WERI-Rb-1 (cell line): ENCODE data around the gene LPAR1.
"Not testable (repeated sequence)": the region's sequence is repeated elsewhere in the genome, so short reads cannot be mapped to it uniquely, and the experiment has no call there.

Experiments used
- DNase-seq: peaks from one replicate; pipeline ENCODE4 v3.0.0-alpha.2; 2020
- H3K27ac ChIP-seq: fragments of 250-450 bp; sonication (Bioruptor Pico); 2 replicates; pipeline ENCODE4 v1.5.1; 2020; ENCODE audit warnings: mild to moderate bottlenecking, moderate library complexity
- H3K27me3 ChIP-seq: fragments of 250-450 bp; sonication (Bioruptor Pico); 2 replicates; pipeline ENCODE4 v1.5.1; 2021; ENCODE audit warnings: mild to moderate bottlenecking, low read depth, moderate library complexity; ENCODE audit not compliant: insufficient read depth, severe bottlenecking
- H3K36me3 ChIP-seq: fragments of 250-450 bp; sonication (Bioruptor Pico); 2 replicates; pipeline ENCODE4 v1.5.1; 2020; ENCODE audit warnings: mild to moderate bottlenecking, moderate library complexity
- H3K4me3 ChIP-seq: 2 replicates; pipeline ENCODE4 v1.5.1; 2011; ENCODE audit warnings: low read depth, mild to moderate bottlenecking, control low read depth, low read length
- H3K9me3 ChIP-seq: fragments of 250-450 bp; sonication (Bioruptor Pico); 2 replicates; pipeline ENCODE4 v1.5.1; 2021; ENCODE audit warnings: mild to moderate bottlenecking, moderate library complexity; ENCODE audit not compliant: severe bottlenecking
- TF ChIP-seq, protein P1 (sequence below): IDR thresholded peaks from 2 replicates; pipeline ENCODE4 v1.5.1; 2011; ENCODE audit warnings: low read depth, mild to moderate bottlenecking, control low read depth, inconsistent platforms, low read length

Gene LPAR1

DNA sequence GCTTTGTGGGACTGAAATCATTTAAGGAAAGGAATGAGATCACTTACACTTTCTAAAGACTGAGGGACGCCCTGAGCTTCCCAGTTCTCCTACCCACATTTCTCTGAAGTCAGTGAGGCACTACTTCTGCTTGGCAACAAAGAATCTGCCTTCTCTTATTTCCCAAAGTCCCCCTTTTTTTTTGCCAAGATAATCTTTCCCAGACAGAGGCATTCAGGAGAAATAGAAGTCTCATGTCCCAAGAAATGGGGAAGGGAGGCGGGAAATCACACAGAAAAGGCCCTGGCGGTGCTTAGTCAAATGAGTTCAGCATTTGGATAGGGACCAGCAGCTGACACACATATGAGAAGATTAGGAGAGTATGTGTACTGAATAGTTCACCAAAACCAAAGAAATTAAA lies 210.0 kb downstream of the LPAR1 start:
- Histone ChIP-seq H3K36me3 (no peaks in the 10 kb centered on the region), H3K9me3 (no peaks in the 10 kb centered on the region), H3K27ac (no peak overlapping the region), H3K4me3 (no peak overlapping the region), H3K27me3 (peaks cover 79% of the 10 kb centered on the region)
- TF ChIP-seq, protein P1, sequence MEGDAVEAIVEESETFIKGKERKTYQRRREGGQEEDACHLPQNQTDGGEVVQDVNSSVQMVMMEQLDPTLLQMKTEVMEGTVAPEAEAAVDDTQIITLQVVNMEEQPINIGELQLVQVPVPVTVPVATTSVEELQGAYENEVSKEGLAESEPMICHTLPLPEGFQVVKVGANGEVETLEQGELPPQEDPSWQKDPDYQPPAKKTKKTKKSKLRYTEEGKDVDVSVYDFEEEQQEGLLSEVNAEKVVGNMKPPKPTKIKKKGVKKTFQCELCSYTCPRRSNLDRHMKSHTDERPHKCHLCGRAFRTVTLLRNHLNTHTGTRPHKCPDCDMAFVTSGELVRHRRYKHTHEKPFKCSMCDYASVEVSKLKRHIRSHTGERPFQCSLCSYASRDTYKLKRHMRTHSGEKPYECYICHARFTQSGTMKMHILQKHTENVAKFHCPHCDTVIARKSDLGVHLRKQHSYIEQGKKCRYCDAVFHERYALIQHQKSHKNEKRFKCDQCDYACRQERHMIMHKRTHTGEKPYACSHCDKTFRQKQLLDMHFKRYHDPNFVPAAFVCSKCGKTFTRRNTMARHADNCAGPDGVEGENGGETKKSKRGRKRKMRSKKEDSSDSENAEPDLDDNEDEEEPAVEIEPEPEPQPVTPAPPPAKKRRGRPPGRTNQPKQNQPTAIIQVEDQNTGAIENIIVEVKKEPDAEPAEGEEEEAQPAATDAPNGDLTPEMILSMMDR, result no peak
- no peak for DNase-seq

DNA sequence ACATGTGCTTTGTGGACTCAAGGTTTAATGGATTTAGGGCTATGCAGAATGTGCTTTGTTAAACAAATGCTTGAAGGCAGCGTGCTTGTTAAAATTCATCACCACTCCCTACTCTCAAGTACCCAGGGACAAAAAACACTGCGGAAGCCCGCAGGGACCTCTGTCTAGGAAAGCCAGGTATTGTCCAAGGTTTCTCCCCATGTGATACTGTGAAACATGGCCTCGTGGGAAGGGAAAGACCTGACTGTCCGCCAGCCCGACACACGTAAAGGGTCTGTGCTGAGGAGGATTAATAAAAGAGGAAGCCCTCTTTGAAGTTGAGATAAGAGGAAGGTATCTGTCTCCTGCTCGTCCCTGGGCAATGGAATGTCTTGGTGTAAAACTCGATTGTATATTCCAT lies 211.9 kb downstream of the LPAR1 start:
- not testable (repeated sequence) for H3K4me3 ChIP-seq, H3K9me3 ChIP-seq, H3K27ac ChIP-seq, DNase-seq, H3K36me3 ChIP-seq
- H3K27me3 ChIP-seq, result peaks cover 82% of the 10 kb centered on the region

DNA sequence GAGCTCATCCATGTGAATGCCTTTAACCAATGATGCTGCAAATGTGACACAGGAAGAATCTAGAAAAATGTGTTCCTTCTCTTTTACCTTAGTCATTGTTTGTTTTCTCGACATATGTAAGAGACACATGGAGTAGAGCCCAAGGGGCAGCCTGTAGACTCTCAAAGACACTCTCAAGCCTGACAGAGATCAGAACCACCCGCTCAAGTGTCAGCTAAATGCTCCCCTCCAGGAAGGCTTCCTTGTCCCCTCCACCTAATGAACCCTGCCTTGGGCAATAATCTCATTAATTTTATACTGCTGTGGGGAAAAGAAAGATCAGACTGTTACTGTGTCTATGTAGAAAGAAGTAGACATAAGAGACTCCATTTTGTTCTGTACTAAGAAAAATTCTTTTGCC lies 212.3 kb downstream of the LPAR1 start:
- Histone ChIP-seq H3K36me3 (no peaks in the 10 kb centered on the region), H3K4me3 (no peak overlapping the region), H3K27me3 (peaks cover 82% of the 10 kb centered on the region), H3K27ac (no peak overlapping the region), H3K9me3 (no peaks in the 10 kb centered on the region)
- DNase-seq, result no peak
- TF ChIP-seq, protein P1, result no peak

DNA sequence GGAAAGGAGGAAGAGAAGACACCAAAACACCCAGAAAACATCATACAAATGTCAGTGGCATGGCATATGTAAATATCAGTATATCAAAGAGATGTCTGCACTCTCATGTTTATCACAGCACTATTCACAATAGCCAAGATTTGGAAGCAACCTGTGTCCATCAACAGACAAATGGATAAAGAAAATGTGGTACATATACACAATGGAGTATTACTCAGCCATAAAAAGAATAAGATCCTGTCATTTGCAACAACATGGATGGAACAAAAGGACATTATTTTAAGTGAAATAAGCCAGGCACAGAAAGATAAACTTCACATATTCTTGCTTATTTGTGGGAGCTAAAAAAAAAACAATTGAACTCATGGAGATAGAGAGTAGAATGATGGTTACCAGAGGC lies 213.1 kb downstream of the LPAR1 start:
- H3K27me3 ChIP-seq, result peaks cover 82% of the 10 kb centered on the region
- not testable (repeated sequence) for H3K9me3 ChIP-seq, H3K36me3 ChIP-seq, H3K4me3 ChIP-seq, DNase-seq, H3K27ac ChIP-seq
